Femur (tissue), 1 donor: Measurements from ENCODE around the gene GRAP.

Experiments used
- DNase-seq: peaks from one replicate; pipeline ENCODE4 v3.0.0-alpha.2; 2017

The GRAP gene

GRCh38 chr17:19001907-19002590 is 44.7 kb downstream of the GRAP start:
- no peak for DNase-seq

GRCh38 chr17:19000531-19001325 is 46.0 kb downstream of the GRAP start:
- DNase-seq, result no peak

GRCh38 chr17:18999911-19000310 is 46.8 kb downstream of the GRAP start:
- DNase-seq, result no peak

GRCh38 chr17:18999394-18999793 is 47.4 kb downstream of the GRAP start:
- no peak for DNase-seq

GRCh38 chr17:18997650-18998196 is 49.0 kb downstream of the GRAP start:
- no peak for DNase-seq

GRCh38 chr17:18996458-18996857 is 50.3 kb downstream of the GRAP start:
- no peak for DNase-seq

- DNase-seq, result no peak
Observed at GRCh38 chr17:18995220-18995619, 51.5 kb downstream of the GRAP start.

- no peak for DNase-seq
Observed at GRCh38 chr17:18994631-18995030, 52.1 kb downstream of the GRAP start.

- DNase-seq, result no peak
Observed at GRCh38 chr17:18993905-18994526, 52.7 kb downstream of the GRAP start.

GRCh38 chr17:18992454-18993130 is 54.2 kb downstream of the GRAP start:
- DNase-seq, result no peak

- DNase-seq, result no peak
Observed at GRCh38 chr17:18991531-18992315, 55.0 kb downstream of the GRAP start.

GRCh38 chr17:18990331-18990730 is 56.4 kb downstream of the GRAP start:
- DNase-seq, result no peak

- no peak for DNase-seq
Observed at GRCh38 chr17:18988546-18989173, 58.1 kb downstream of the GRAP start.

GRCh38 chr17:18987862-18988545 is 58.8 kb downstream of the GRAP start:
- DNase-seq, result no peak

- no peak for DNase-seq
Observed at GRCh38 chr17:18987230-18987610, 59.5 kb downstream of the GRAP start.

GRCh38 chr17:18986541-18987229 is 60.1 kb downstream of the GRAP start:
- no peak for DNase-seq

GRCh38 chr17:18985475-18985874 is 61.3 kb downstream of the GRAP start:
- DNase-seq, result no peak

- no peak for DNase-seq
Observed at GRCh38 chr17:18984273-18985114, 62.3 kb downstream of the GRAP start.

GRCh38 chr17:18981642-18982424 is 64.9 kb downstream of the GRAP start:
- no peak for DNase-seq
